ENCODE measurements around the gene HS1BP3. TPM values are rescaled to one million over a fixed set of nuclear protein-coding genes. Genes with fewer than 3 reads are reported as not detected.

The HS1BP3 gene
- total RNA-seq, 6 donors from 2014 or later, result 41.0 to 45.8 (median 42.7) TPM

- H3K4me3 ChIP-seq, result no peak overlapping the region
- H3K27ac ChIP-seq, result peak overlapping the region; percentile 29 to 82 (median 72)
- DNase-seq (no peak), ATAC-seq (ENCODE audit: low FRiP score in 2 of 2) (no peak)
- H3K27me3 ChIP-seq, result no peaks in the 10 kb centered on the region
- no peaks in the 10 kb centered on the region for H3K36me3 ChIP-seq
- WGBS, 2 donors, result 80 to 88% methylated on average over 4 to 5 of the region's 5 CpGs
- H3K4me1 ChIP-seq, result peaks cover 53 to 89% (median 67%) of the 10 kb centered on the region in 4 donors
- no peaks in the 10 kb centered on the region for H3K9me3 ChIP-seq
- TF ChIP-seq POLR2A (IDR thresholded peaks at IDR 0.05) (no peak), CTCF (IDR thresholded peaks at IDR 0.05) (no peak), EP300 (IDR thresholded peaks at IDR 0.05) (no peak), POLR2AphosphoS5 (IDR thresholded peaks at IDR 0.05) (no peak)
Measured at GRCh38 chr2:20575414-20575813, 75.5 kb downstream of the HS1BP3 start.

- WGBS, 2 donors, result 83 to 86% methylated on average over 6 of the region's 6 CpGs
- H3K9me3 ChIP-seq, result no peaks in the 10 kb centered on the region
- no peaks in the 10 kb centered on the region for H3K27me3 ChIP-seq
- no peaks in the 10 kb centered on the region for H3K36me3 ChIP-seq
- DNase-seq (no peak), ATAC-seq (ENCODE audit: low FRiP score in 2 of 2) (no peak)
- no peak overlapping the region for H3K4me3 ChIP-seq
- peak in 1 of 2 donors; percentile 45 for TF ChIP-seq POLR2AphosphoS5 (IDR thresholded peaks at IDR 0.05)
- TF ChIP-seq POLR2A (IDR thresholded peaks at IDR 0.05), result no peak
- no peak for TF ChIP-seq CTCF (IDR thresholded peaks at IDR 0.05)
- no peak for TF ChIP-seq EP300 (IDR thresholded peaks at IDR 0.05)
- peaks cover 55 to 89% (median 65%) of the 10 kb centered on the region in 4 donors for H3K4me1 ChIP-seq
- peak overlapping the region; percentile 29 to 82 (median 72) for H3K27ac ChIP-seq
Measured at GRCh38 chr2:20574930-20575329, 76.0 kb downstream of the HS1BP3 start.

- ATAC-seq (ENCODE audit: low FRiP score in 2 of 2) (no peak), DNase-seq (no peak)
- TF ChIP-seq CTCF (IDR thresholded peaks at IDR 0.05) (no peak), EP300 (IDR thresholded peaks at IDR 0.05) (no peak), POLR2AphosphoS5 (IDR thresholded peaks at IDR 0.05) (no peak), POLR2A (IDR thresholded peaks at IDR 0.05) (no peak)
- peak overlapping the region; percentile 45 to 82 (median 72) for H3K27ac ChIP-seq
- H3K9me3 ChIP-seq, result no peaks in the 10 kb centered on the region
- peaks cover 53 to 89% (median 64%) of the 10 kb centered on the region in 4 donors for H3K4me1 ChIP-seq
- H3K27me3 ChIP-seq, result no peaks in the 10 kb centered on the region
- no peaks in the 10 kb centered on the region for H3K36me3 ChIP-seq
- H3K4me3 ChIP-seq, result no peak overlapping the region
- 84 to 94% methylated on average over 2 to 5 of the region's 5 CpGs for WGBS, 2 donors
Measured at GRCh38 chr2:20574423-20574911, 76.4 kb downstream of the HS1BP3 start.

- DNase-seq (no peak), ATAC-seq (ENCODE audit: low FRiP score in 2 of 2) (no peak)
- Histone ChIP-seq H3K4me1 (peaks cover 54 to 86% (median 65%) of the 10 kb centered on the region in 4 donors), H3K27me3 (no peaks in the 10 kb centered on the region), H3K4me3 (no peak overlapping the region), H3K27ac (peak overlapping the region in 3 of 4 donors; percentile 70 to 82 (median 74)), H3K36me3 (no peaks in the 10 kb centered on the region), H3K9me3 (no peaks in the 10 kb centered on the region)
- WGBS, 2 donors, result 69 to 72% methylated on average over 10 of the region's 10 CpGs
- TF ChIP-seq CTCF (IDR thresholded peaks at IDR 0.05) (no peak), POLR2A (IDR thresholded peaks at IDR 0.05) (no peak), POLR2AphosphoS5 (IDR thresholded peaks at IDR 0.05) (peak in 1 of 2 donors; percentile 26), EP300 (IDR thresholded peaks at IDR 0.05) (no peak)
Measured at GRCh38 chr2:20573620-20574422, 77.1 kb downstream of the HS1BP3 start.

All from upper lobe of left lung (tissue), 6 donors.